Parathyroid adenoma (tissue), 2 donors: ENCODE data around the gene DHDDS.

Experiments used
- H2AFZ ChIP-seq: fragments of 300-600 bp; sonication (generic); one replicate; pipeline ENCODE4 v1.7.0; 2017; ENCODE audit warnings: antibody characterized with exemption, mild to moderate bottlenecking
- H3K27ac ChIP-seq: fragments of 300-600 bp; sonication (generic); one replicate; pipeline ENCODE4 v1.7.0; 2017
- H3K27me3 ChIP-seq: fragments of 300-600 bp; sonication (generic); one replicate; pipeline ENCODE4 v1.7.0; 2017; ENCODE audit warnings: low read length; ENCODE audit not compliant: control insufficient read depth, insufficient read depth
- H3K36me3 ChIP-seq: fragments of 300-600 bp; sonication (generic); one replicate; pipeline ENCODE4 v1.7.0; 2017; ENCODE audit warnings: low read length; ENCODE audit not compliant: control insufficient read depth, insufficient read depth
- H3K4me1 ChIP-seq: fragments of 300-600 bp; sonication (generic); one replicate; pipeline ENCODE4 v1.7.0; 2017; ENCODE audit warnings: control low read depth
- H3K4me2 ChIP-seq: fragments of 300-600 bp; sonication (generic); one replicate; pipeline ENCODE4 v1.7.0; 2017; ENCODE audit warnings: low read length
- H3K4me3 ChIP-seq: fragments of 300-600 bp; sonication (generic); one replicate; pipeline ENCODE4 v1.7.0; 2017; ENCODE audit warnings: low read depth, low read length
- H3K79me2 ChIP-seq: fragments of 300-600 bp; sonication (generic); one replicate; pipeline ENCODE4 v1.7.0; 2017; ENCODE audit warnings: control low read depth
- H3K9ac ChIP-seq: fragments of 300-600 bp; sonication (generic); one replicate; pipeline ENCODE4 v1.7.0; 2017; ENCODE audit warnings: mild to moderate bottlenecking
- H3K9me3 ChIP-seq: fragments of 300-600 bp; sonication (generic); one replicate; pipeline ENCODE4 v1.7.0; 2017; ENCODE audit warnings: low read length; ENCODE audit not compliant: control insufficient read depth
- TF ChIP-seq, protein P1 (sequence below): fragments of 300-600 bp; sonication (generic); IDR thresholded peaks from one replicate; pipeline ENCODE4 v1.7.0; 2017; ENCODE audit warnings: antibody characterized with exemption, mild to moderate bottlenecking
- donor health status: primary hyperparathyroidism.

DHDDS gene

DNA sequence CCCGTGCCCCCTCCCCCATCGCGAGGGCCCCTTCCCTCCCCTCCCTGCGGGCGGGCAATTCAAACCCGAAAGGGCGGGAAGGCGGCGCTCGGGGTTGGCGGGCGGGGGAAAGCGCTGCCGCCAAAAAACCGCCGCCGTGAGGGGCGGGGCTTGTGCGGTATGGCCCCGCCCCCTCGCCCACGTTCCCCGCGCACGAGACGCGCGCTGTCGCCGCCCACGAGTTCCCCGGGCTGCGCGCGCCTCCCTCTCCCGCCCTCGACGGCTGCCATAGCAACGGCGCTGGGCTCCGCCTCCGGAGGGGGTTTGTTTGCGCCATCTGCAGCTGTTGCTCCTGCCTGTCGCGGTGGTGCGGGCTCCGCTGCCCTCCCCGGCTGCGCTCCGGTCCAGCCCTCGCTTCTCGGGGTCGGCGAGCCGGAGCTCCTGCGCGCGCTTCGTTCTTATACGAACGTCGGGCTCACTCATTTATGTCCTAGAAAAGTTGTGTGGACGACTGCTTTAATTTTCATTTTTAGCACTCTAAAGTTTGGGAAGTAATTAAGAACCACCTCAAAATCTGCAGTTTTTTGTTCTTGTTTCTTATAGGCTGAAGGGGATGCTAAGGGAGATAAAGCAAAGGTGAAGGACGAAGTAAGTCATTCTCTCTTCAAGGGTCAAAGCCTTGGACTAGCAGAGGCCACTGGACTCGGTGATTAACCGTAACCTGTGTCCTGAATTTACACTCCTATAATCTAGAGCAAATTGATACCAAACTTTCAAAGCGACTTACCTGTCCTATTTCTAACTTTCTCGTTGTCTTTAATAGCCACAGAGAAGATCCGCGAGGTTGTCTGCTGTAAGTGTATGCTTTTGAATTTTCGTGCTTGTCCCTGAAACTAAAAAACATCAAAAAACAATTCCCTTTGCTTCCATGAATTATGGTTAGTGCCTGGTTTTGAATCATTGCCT is 41.1 kb downstream of the DHDDS start:
- peaks cover 4% of the 10 kb centered on the region for H3K79me2 ChIP-seq
- peak overlapping the region; percentile 99 for H3K27ac ChIP-seq
- H3K27me3 ChIP-seq, result no peaks in the 10 kb centered on the region
- H3K9me3 ChIP-seq, result no peaks in the 10 kb centered on the region
- TF ChIP-seq, protein P1, sequence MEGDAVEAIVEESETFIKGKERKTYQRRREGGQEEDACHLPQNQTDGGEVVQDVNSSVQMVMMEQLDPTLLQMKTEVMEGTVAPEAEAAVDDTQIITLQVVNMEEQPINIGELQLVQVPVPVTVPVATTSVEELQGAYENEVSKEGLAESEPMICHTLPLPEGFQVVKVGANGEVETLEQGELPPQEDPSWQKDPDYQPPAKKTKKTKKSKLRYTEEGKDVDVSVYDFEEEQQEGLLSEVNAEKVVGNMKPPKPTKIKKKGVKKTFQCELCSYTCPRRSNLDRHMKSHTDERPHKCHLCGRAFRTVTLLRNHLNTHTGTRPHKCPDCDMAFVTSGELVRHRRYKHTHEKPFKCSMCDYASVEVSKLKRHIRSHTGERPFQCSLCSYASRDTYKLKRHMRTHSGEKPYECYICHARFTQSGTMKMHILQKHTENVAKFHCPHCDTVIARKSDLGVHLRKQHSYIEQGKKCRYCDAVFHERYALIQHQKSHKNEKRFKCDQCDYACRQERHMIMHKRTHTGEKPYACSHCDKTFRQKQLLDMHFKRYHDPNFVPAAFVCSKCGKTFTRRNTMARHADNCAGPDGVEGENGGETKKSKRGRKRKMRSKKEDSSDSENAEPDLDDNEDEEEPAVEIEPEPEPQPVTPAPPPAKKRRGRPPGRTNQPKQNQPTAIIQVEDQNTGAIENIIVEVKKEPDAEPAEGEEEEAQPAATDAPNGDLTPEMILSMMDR, result no peak
- H3K4me1 ChIP-seq, result peaks cover 9% of the 10 kb centered on the region
- H3K4me3 ChIP-seq, result peak overlapping the region; percentile 97
- no peak overlapping the region for H3K9ac ChIP-seq
- peak overlapping the region; percentile 67 for H3K4me2 ChIP-seq
- H2AFZ ChIP-seq, result peak overlapping the region; percentile 88
- H3K36me3 ChIP-seq, result no peaks in the 10 kb centered on the region

DNA sequence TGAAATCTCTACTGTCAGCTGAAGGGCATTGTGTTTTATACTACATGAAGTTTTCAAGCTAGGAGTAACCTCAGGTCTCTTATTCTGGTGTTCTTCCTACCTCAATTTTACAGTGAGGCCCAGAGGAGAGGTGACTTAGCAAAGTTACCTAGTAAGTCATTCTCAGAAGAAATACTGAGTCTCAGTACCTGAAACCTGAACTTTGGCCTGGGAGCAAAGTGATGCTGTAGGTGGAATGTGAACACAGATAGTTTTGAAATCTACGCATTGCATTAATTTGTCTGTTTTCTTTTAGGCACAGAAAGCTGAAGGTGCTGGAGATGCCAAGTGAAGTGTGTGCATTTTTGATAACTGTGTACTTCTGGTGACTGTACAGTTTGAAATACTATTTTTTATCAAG is 42.7 kb downstream of the DHDDS start:
- peaks cover 4% of the 10 kb centered on the region for H3K79me2 ChIP-seq
- H3K27ac ChIP-seq, result no peak overlapping the region
- peaks cover 9% of the 10 kb centered on the region for H3K4me1 ChIP-seq
- H2AFZ ChIP-seq, result no peak overlapping the region
- TF ChIP-seq, protein P1, result no peak
- no peaks in the 10 kb centered on the region for H3K9me3 ChIP-seq
- no peak overlapping the region for H3K4me3 ChIP-seq
- H3K27me3 ChIP-seq, result no peaks in the 10 kb centered on the region
- no peaks in the 10 kb centered on the region for H3K36me3 ChIP-seq
- H3K9ac ChIP-seq, result no peak overlapping the region
- no peak overlapping the region for H3K4me2 ChIP-seq

- Histone ChIP-seq H3K9me3 (no peaks in the 10 kb centered on the region), H3K27ac (no peak overlapping the region), H3K27me3 (no peaks in the 10 kb centered on the region), H3K79me2 (peaks cover 4% of the 10 kb centered on the region), H3K36me3 (no peaks in the 10 kb centered on the region), H3K4me2 (no peak overlapping the region), H2AFZ (no peak overlapping the region), H3K4me3 (no peak overlapping the region), H3K9ac (no peak overlapping the region), H3K4me1 (peaks cover 9% of the 10 kb centered on the region)
- TF ChIP-seq, protein P1, result no peak
These were observed 43.9 kb downstream of the DHDDS start for GRCh38 chr1:26475989-26476388.

DNA sequence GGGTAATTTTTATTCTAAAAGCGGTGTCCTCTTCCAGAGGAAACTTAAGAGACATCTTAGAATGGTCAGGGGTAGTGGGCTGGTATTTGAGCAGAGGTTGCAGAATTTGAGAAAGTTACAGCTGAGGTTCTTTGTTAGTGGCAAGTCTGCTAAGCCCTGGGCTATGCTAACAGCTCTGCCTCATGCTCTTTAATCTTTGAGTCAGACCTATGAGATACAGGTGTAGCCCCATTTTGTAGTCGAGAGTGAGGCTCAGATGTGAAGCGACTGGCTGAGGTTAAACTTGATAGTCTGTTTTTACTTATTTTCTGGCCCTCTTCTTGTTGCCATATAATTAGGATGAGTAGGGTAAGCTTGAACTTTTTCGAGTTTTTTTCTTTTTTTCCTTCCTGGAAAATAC is 44.8 kb downstream of the DHDDS start:
- H3K27ac ChIP-seq, result no peak overlapping the region
- no peaks in the 10 kb centered on the region for H3K36me3 ChIP-seq
- H3K79me2 ChIP-seq, result peaks cover 4% of the 10 kb centered on the region
- TF ChIP-seq, protein P1, result no peak
- H3K27me3 ChIP-seq, result no peaks in the 10 kb centered on the region
- no peak overlapping the region for H3K9ac ChIP-seq
- H3K9me3 ChIP-seq, result no peaks in the 10 kb centered on the region
- peaks cover 4% of the 10 kb centered on the region for H3K4me1 ChIP-seq
- no peak overlapping the region for H2AFZ ChIP-seq
- H3K4me3 ChIP-seq, result no peak overlapping the region
- H3K4me2 ChIP-seq, result no peak overlapping the region
